Measurements from ENCODE around the gene RMC1. TPM values are rescaled to one million over a fixed set of nuclear protein-coding genes. Genes with fewer than 3 reads are reported as not detected.

Gene RMC1
- total RNA-seq, 1 experiment from 2014 or later, result 24.7 TPM

GRCh38 chr18:23532848-23533247 is 29.5 kb downstream of the RMC1 start:
- no peak for DNase-seq (ENCODE audit: unreplicated experiment)
- Mint-ChIP-seq H3K27me3 (ENCODE audit: insufficient read depth, unreplicated experiment) (no peaks in the 10 kb centered on the region), H3K36me3 (ENCODE audit: insufficient read depth, unreplicated experiment) (peaks cover 97% of the 10 kb centered on the region), H3K4me3 (ENCODE audit: unreplicated experiment) (no peak overlapping the region), H3K4me1 (ENCODE audit: insufficient read depth, unreplicated experiment) (peaks cover 14% of the 10 kb centered on the region), H3K9me3 (ENCODE audit: unreplicated experiment) (no peaks in the 10 kb centered on the region), H3K27ac (ENCODE audit: low read depth, unreplicated experiment) (no peak overlapping the region)
- no peak for TF ChIP-seq CTCF (IDR thresholded peaks at IDR 0.05; ENCODE audit: unreplicated experiment)
- POLR2A ChIA-PET, result no interaction called here
- intact Hi-C loops (cut with micrococcal nuclease), result no loop called here
- CTCF ChIA-PET, result interaction anchor here (0.7 kb wide), 1 partner anchor 27 kb away, joined by 3 read pairs; no protein-coding TSS in a partner anchor
- BruUV-seq (replicated peaks), result no TSS peak

- DNase-seq (ENCODE audit: unreplicated experiment), result no peak
- Mint-ChIP-seq H3K4me1 (ENCODE audit: insufficient read depth, unreplicated experiment) (peaks cover 10% of the 10 kb centered on the region), H3K27ac (ENCODE audit: low read depth, unreplicated experiment) (no peak overlapping the region), H3K4me3 (ENCODE audit: unreplicated experiment) (no peak overlapping the region), H3K9me3 (ENCODE audit: unreplicated experiment) (no peaks in the 10 kb centered on the region), H3K27me3 (ENCODE audit: insufficient read depth, unreplicated experiment) (no peaks in the 10 kb centered on the region), H3K36me3 (ENCODE audit: insufficient read depth, unreplicated experiment) (peaks cover 96% of the 10 kb centered on the region)
- intact Hi-C loops (cut with micrococcal nuclease), result no loop called here
- ChIA-PET POLR2A (interaction anchor here (1.4 kb wide), 1 partner anchor 18 kb away, joined by 4 read pairs; no protein-coding TSS in a partner anchor), CTCF (interaction anchor here (0.7 to 1.0 kb wide), 2 partner anchors 46 to 55 kb away, joined by 3 to 4 read pairs; no protein-coding TSS in a partner anchor)
- BruUV-seq (replicated peaks), result no TSS peak
- no peak for TF ChIP-seq CTCF (IDR thresholded peaks at IDR 0.05; ENCODE audit: unreplicated experiment)
Measured at GRCh38 chr18:23534276-23534675, 31.0 kb downstream of the RMC1 start.

GRCh38 chr18:23536204-23536603 is 32.9 kb downstream of the RMC1 start:
- Mint-ChIP-seq H3K36me3 (ENCODE audit: insufficient read depth, unreplicated experiment) (peaks cover 96% of the 10 kb centered on the region), H3K4me3 (ENCODE audit: unreplicated experiment) (no peak overlapping the region), H3K27me3 (ENCODE audit: insufficient read depth, unreplicated experiment) (no peaks in the 10 kb centered on the region), H3K4me1 (ENCODE audit: insufficient read depth, unreplicated experiment) (no peaks in the 10 kb centered on the region), H3K27ac (ENCODE audit: low read depth, unreplicated experiment) (no peak overlapping the region), H3K9me3 (ENCODE audit: unreplicated experiment) (no peaks in the 10 kb centered on the region)
- no peak for TF ChIP-seq CTCF (IDR thresholded peaks at IDR 0.05; ENCODE audit: unreplicated experiment)
- DNase-seq (ENCODE audit: unreplicated experiment), result no peak
- BruUV-seq (replicated peaks), result no TSS peak
- POLR2A ChIA-PET, result no interaction called here
- intact Hi-C loops (cut with micrococcal nuclease), result no loop called here
- CTCF ChIA-PET, result interaction anchor here (1.0 kb wide), 1 partner anchor 20 kb away, joined by 5 read pairs; no protein-coding TSS in a partner anchor

GRCh38 chr18:23537274-23537673 is 34.0 kb downstream of the RMC1 start:
- intact Hi-C loops (cut with micrococcal nuclease), result no loop called here
- ChIA-PET CTCF (no interaction called here), POLR2A (no interaction called here)
- no TSS peak for BruUV-seq (replicated peaks)
- Mint-ChIP-seq H3K9me3 (ENCODE audit: unreplicated experiment) (no peaks in the 10 kb centered on the region), H3K27ac (ENCODE audit: low read depth, unreplicated experiment) (no peak overlapping the region), H3K36me3 (ENCODE audit: insufficient read depth, unreplicated experiment) (peaks cover 96% of the 10 kb centered on the region), H3K4me1 (ENCODE audit: insufficient read depth, unreplicated experiment) (no peaks in the 10 kb centered on the region), H3K27me3 (ENCODE audit: insufficient read depth, unreplicated experiment) (no peaks in the 10 kb centered on the region), H3K4me3 (ENCODE audit: unreplicated experiment) (no peak overlapping the region)
- no peak for DNase-seq (ENCODE audit: unreplicated experiment)
- TF ChIP-seq CTCF (IDR thresholded peaks at IDR 0.05; ENCODE audit: unreplicated experiment), result no peak

Data from MCF 10A (cell line).